SK-N-SH treated with all-trans-retinoic acid at 6 μM for 48 hours (cell line): Measurements from ENCODE around the gene WNT7A.

ENCODE experiments used
- TOX ChIP-seq: fragments of 250-450 bp; sonication (Bioruptor Pico); IDR thresholded peaks from 2 replicates; pipeline ENCODE4 v1.8.0; 2021; ENCODE audit warnings: mild to moderate bottlenecking, moderate library complexity, borderline replicate concordance
- ZFP3 ChIP-seq: fragments of 250-450 bp; sonication (Bioruptor Pico); IDR thresholded peaks from 2 replicates; pipeline ENCODE4 v1.5.0; 2020; ENCODE audit warnings: mild to moderate bottlenecking, moderate library complexity
- TF ChIP-seq, protein P1 (sequence below): fragments of 250-450 bp; sonication (Bioruptor Pico); IDR thresholded peaks from 2 replicates; pipeline ENCODE4 v1.8.0; 2021; ENCODE audit warnings: low read depth, mild to moderate bottlenecking, moderate library complexity, borderline replicate concordance

DNA sequence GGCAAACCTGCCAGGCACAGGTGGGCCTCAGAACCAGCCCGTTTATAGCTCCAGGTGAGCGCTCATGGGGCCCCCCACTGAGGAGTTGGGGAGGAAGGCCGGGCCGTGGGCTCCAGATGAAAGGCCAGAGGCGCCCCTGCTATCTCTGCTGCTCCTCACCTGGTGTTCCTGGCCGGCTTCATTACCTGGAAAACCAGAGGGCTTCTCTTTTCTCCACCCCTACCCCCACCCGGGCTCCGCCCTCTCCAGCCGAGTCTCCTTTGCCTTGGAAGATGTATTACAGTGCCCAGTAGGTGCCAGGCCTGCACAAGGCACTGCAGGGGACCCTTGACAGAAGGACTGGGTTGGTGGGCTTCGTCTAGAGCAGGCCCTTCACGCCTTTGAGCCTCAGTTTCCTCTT is 111.4 kb downstream of the WNT7A start:
- TF ChIP-seq, protein P1, sequence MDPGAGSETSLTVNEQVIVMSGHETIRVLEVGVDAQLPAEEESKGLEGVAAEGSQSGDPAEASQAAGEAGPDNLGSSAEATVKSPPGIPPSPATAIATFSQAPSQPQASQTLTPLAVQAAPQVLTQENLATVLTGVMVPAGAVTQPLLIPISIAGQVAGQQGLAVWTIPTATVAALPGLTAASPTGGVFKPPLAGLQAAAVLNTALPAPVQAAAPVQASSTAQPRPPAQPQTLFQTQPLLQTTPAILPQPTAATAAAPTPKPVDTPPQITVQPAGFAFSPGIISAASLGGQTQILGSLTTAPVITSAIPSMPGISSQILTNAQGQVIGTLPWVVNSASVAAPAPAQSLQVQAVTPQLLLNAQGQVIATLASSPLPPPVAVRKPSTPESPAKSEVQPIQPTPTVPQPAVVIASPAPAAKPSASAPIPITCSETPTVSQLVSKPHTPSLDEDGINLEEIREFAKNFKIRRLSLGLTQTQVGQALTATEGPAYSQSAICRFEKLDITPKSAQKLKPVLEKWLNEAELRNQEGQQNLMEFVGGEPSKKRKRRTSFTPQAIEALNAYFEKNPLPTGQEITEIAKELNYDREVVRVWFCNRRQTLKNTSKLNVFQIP (CRISPR knock-in tag): no peak
- TF ChIP-seq TOX (CRISPR knock-in tag): no peak
- TF ChIP-seq ZFP3 (CRISPR knock-in tag): no peak
